GM12878 (cell line): ENCODE results near the gene IMMP2L.

Source experiments
- CEBPB ChIP-seq, 2 experiments: fragments of 150-350 bp in 1 of 2; IDR thresholded peaks; 2 replicates each; pipeline ENCODE4 v1.6.1; 2012 to 2014; ENCODE audit warnings: low read depth in 2 of 2, low read length in 2 of 2, borderline replicate concordance in 1 of 2, inconsistent platforms in 1 of 2
- DPF2 ChIP-seq: fragments of 450-650 bp; IDR thresholded peaks from 2 replicates; pipeline ENCODE4 v1.6.1; 2017; ENCODE audit warnings: mild to moderate bottlenecking
- EP300 ChIP-seq, 2 experiments: fragments of 150-350 bp in 1 of 2; IDR thresholded peaks; 2 replicates each; pipeline ENCODE4 v1.6.1; 2011 to 2012; ENCODE audit warnings: low read depth in 2 of 2, low read length in 2 of 2, borderline replicate concordance in 1 of 2, improper control_type of control experiment in 1 of 2, inconsistent platforms in 1 of 2; ENCODE audit not compliant: control insufficient read depth in 1 of 2
- NBN ChIP-seq: fragments of 450-650 bp; IDR thresholded peaks from 2 replicates; pipeline ENCODE4 v1.6.1; 2016
- POLR2AphosphoS5 ChIP-seq: IDR thresholded peaks from 2 replicates; pipeline ENCODE4 v1.6.1; 2011; ENCODE audit warnings: mild to moderate bottlenecking, low read length, inconsistent platforms
- RAD51 ChIP-seq: fragments of 450-650 bp; IDR thresholded peaks from 2 replicates; pipeline ENCODE4 v1.6.1; 2016; ENCODE audit warnings: moderate library complexity, mild to moderate bottlenecking, inconsistent platforms
- SMC3 ChIP-seq: IDR thresholded peaks from 2 replicates; pipeline ENCODE4 v1.6.1; 2011; ENCODE audit warnings: low read length, improper control_type of control experiment, borderline replicate concordance
- SREBF2 ChIP-seq: IDR thresholded peaks from 2 replicates; pipeline ENCODE4 v1.6.1; 2012; ENCODE audit warnings: mild to moderate bottlenecking, low read length
- TAF1 ChIP-seq: IDR thresholded peaks from 2 replicates; pipeline ENCODE4 v1.6.1; 2011; ENCODE audit warnings: mild to moderate bottlenecking, low read depth, low read length, borderline replicate concordance
- TBL1XR1 ChIP-seq: IDR thresholded peaks from 2 replicates; pipeline ENCODE4 v1.6.1; 2012; ENCODE audit warnings: low read depth, low read length, improper control_type of control experiment
- TCF3 ChIP-seq: IDR thresholded peaks from 2 replicates; pipeline ENCODE4 v1.6.1; 2012; ENCODE audit warnings: low read depth, mild to moderate bottlenecking, low read length, borderline replicate concordance; ENCODE audit not compliant: insufficient read depth

DNA sequence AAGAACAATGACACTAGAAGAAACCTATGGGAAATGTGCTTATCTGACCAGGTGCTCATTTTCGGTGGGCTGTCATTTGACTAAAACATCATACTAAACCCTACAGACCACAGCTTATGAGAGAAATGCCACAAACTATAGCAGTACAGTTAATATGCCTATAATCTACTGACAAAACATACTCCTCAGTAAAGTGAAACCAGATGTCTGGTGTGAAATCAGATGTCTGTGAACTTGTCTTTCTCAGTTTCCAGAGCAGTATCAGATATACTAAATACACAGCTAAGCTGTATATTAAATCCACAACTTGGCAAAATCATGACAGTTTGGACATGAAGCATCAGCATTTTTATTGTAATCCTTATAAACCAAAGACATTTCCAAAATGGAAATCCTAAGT, 3.3 kb downstream of the IMMP2L start:
- TF ChIP-seq POLR2AphosphoS5 (no peak), NBN (no peak), SMC3 (no peak), CEBPB (IDR thresholded peaks at IDR 0.05; ENCODE audit: borderline replicate concordance in 1 of 2, low read depth in 2 of 2, low read length in 2 of 2) (no peak), DPF2 (no peak), RAD51 (peak; percentile 63; the same call in 1 of the 2 replicates), SREBF2 (no peak), TAF1 (no peak), TBL1XR1 (no peak), TCF3 (no peak), EP300 (IDR thresholded peaks at IDR 0.05; ENCODE audit: borderline replicate concordance in 1 of 2, control insufficient read depth in 1 of 2, low read depth in 2 of 2, low read length in 2 of 2) (no peak)
